B cell (primary cell): ENCODE measurements around the gene DLGAP3.

Source experiments
- EZH2 ChIP-seq: IDR thresholded peaks from 2 replicates; pipeline ENCODE4 v1.6.1; 2012; ENCODE audit warnings: borderline replicate concordance, low read depth, mild to moderate bottlenecking, moderate library complexity, low read length; ENCODE audit not compliant: insufficient read depth, poor library complexity, severe bottlenecking
- TF ChIP-seq, protein P1 (sequence below): fragments of 200-600 bp; IDR thresholded peaks from one replicate; pipeline ENCODE4 v1.8.0; 2022; ENCODE audit warnings: antibody characterized with exemption, mild to moderate bottlenecking

DNA sequence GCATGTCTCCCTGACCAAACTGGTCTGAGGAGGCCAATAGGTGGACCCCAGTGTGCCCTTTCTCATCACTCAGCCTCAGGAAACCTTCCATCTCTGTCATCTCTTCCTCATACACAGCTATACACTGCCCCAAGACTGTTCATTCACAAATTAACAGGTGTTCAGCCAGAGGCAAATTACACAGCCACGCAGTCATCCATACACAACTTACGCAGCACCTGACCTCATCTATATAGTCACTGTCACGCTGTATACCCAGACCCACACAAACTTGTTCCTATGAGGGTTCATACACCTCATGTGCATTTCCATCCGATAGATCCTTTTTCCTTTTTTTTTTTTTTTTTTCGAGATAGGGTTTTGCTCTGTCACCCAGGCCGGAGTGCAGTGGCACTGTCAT is 12.4 kb downstream of the DLGAP3 start:
- TF ChIP-seq EZH2: no peak
- TF ChIP-seq, protein P1, sequence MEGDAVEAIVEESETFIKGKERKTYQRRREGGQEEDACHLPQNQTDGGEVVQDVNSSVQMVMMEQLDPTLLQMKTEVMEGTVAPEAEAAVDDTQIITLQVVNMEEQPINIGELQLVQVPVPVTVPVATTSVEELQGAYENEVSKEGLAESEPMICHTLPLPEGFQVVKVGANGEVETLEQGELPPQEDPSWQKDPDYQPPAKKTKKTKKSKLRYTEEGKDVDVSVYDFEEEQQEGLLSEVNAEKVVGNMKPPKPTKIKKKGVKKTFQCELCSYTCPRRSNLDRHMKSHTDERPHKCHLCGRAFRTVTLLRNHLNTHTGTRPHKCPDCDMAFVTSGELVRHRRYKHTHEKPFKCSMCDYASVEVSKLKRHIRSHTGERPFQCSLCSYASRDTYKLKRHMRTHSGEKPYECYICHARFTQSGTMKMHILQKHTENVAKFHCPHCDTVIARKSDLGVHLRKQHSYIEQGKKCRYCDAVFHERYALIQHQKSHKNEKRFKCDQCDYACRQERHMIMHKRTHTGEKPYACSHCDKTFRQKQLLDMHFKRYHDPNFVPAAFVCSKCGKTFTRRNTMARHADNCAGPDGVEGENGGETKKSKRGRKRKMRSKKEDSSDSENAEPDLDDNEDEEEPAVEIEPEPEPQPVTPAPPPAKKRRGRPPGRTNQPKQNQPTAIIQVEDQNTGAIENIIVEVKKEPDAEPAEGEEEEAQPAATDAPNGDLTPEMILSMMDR: no peak
